B cell (primary cell): Measurements from ENCODE around the gene NANOS1.

Experiments used
- EZH2 ChIP-seq: IDR thresholded peaks from 2 replicates; pipeline ENCODE4 v1.6.1; 2012; ENCODE audit warnings: borderline replicate concordance, low read depth, mild to moderate bottlenecking, moderate library complexity, low read length; ENCODE audit not compliant: insufficient read depth, poor library complexity, severe bottlenecking
- TF ChIP-seq, protein P1 (sequence below): fragments of 200-600 bp; IDR thresholded peaks from one replicate; pipeline ENCODE4 v1.8.0; 2022; ENCODE audit warnings: antibody characterized with exemption, mild to moderate bottlenecking

GRCh38 chr10:119061926-119062325, 32.4 kb downstream of the NANOS1 start:
- TF ChIP-seq EZH2, result no peak
- TF ChIP-seq, protein P1, sequence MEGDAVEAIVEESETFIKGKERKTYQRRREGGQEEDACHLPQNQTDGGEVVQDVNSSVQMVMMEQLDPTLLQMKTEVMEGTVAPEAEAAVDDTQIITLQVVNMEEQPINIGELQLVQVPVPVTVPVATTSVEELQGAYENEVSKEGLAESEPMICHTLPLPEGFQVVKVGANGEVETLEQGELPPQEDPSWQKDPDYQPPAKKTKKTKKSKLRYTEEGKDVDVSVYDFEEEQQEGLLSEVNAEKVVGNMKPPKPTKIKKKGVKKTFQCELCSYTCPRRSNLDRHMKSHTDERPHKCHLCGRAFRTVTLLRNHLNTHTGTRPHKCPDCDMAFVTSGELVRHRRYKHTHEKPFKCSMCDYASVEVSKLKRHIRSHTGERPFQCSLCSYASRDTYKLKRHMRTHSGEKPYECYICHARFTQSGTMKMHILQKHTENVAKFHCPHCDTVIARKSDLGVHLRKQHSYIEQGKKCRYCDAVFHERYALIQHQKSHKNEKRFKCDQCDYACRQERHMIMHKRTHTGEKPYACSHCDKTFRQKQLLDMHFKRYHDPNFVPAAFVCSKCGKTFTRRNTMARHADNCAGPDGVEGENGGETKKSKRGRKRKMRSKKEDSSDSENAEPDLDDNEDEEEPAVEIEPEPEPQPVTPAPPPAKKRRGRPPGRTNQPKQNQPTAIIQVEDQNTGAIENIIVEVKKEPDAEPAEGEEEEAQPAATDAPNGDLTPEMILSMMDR, result no peak
